ENCODE data around the gene MED15. TPM values are rescaled to one million over a fixed set of nuclear protein-coding genes. Genes with fewer than 3 reads are reported as not detected.

The MED15 gene
- total RNA-seq, 1 donor from 2014 or later = 74.3 TPM

GRCh38 chr22:20483771-20484170, 23.6 kb upstream of the MED15 start:
- no peak overlapping the region for H3K4me3 ChIP-seq (ENCODE audit: low read depth, low read length)
- no peaks in the 10 kb centered on the region for H3K27me3 ChIP-seq (ENCODE audit: control insufficient read depth, insufficient read depth, low read length)
- H3K36me3 ChIP-seq (ENCODE audit: control insufficient read depth, insufficient read depth, low read length) = no peaks in the 10 kb centered on the region
- TF ChIP-seq, protein P1, sequence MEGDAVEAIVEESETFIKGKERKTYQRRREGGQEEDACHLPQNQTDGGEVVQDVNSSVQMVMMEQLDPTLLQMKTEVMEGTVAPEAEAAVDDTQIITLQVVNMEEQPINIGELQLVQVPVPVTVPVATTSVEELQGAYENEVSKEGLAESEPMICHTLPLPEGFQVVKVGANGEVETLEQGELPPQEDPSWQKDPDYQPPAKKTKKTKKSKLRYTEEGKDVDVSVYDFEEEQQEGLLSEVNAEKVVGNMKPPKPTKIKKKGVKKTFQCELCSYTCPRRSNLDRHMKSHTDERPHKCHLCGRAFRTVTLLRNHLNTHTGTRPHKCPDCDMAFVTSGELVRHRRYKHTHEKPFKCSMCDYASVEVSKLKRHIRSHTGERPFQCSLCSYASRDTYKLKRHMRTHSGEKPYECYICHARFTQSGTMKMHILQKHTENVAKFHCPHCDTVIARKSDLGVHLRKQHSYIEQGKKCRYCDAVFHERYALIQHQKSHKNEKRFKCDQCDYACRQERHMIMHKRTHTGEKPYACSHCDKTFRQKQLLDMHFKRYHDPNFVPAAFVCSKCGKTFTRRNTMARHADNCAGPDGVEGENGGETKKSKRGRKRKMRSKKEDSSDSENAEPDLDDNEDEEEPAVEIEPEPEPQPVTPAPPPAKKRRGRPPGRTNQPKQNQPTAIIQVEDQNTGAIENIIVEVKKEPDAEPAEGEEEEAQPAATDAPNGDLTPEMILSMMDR (IDR thresholded peaks at IDR 0.05; ENCODE audit: insufficient read depth, low read length, poor library complexity, severe bottlenecking) = no peak
- DNase-seq (ENCODE audit: low read depth) = no peak

DNA sequence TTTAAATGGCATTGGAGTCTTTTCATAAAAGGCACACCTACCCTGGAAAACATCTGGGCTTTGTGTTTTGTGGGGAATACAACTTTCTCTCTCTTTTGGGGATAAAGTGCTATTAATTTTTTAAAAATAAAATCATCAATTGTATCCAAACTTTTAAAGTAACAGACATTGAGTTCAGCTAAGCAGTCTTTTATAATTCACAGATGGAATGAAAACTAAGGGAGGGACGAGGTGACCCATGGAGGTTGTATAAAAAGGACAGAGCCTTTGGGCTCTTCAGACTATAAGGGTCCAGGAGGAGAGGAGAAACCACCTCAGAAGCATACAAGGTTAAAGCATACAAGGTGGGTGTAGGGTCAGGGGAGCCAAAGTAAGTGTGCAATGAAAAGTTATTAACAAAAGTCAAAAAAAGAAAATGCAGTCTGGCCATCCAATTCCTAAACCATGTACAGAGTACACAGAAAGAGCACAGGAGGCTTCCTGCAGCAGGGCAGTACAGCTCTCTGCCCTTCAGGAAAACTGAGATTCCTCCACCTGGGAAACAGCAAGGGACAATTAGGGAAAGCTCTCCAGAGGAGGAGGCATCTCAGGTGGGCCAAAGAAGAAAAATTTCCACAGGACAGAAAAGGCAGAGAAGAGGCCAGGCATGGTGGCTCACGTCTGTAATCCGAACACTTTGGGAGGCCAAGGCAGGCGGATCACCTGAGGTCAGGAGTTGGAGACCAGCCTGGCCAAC, 22.3 kb upstream of the MED15 start:
- Histone ChIP-seq H3K4me3 (ENCODE audit: low read depth, low read length) (no peak overlapping the region), H3K36me3 (ENCODE audit: control insufficient read depth, insufficient read depth, low read length) (no peaks in the 10 kb centered on the region), H3K27me3 (ENCODE audit: control insufficient read depth, insufficient read depth, low read length) (no peaks in the 10 kb centered on the region)
- TF ChIP-seq, protein P1 (IDR thresholded peaks at IDR 0.05; ENCODE audit: insufficient read depth, low read length, poor library complexity, severe bottlenecking) = no peak
- no peak for DNase-seq (ENCODE audit: low read depth)

DNA sequence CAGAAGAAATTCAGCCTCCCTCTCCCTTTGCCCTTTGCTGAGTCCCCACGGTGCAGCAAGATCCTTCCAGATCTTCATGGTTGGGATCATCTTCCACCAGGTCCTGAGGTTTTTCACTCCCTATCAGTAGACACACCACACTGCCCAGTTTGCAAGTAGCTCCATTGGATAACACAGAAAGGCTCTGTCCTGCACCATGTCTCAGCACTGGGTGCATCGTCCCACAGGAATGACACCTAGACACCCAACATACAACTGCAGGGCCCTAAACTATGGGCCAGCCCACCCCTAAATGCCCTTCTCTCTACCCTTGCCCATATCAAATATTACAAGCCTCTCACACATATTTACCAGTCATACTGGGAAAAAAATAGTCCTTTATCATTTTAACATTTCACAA, 21.2 kb upstream of the MED15 start:
- TF ChIP-seq, protein P1 (IDR thresholded peaks at IDR 0.05; ENCODE audit: insufficient read depth, low read length, poor library complexity, severe bottlenecking) = no peak
- DNase-seq (ENCODE audit: low read depth) = no peak

GRCh38 chr22:20487715-20488114, 19.7 kb upstream of the MED15 start:
- DNase-seq (ENCODE audit: low read depth) = no peak
- H3K4me3 ChIP-seq (ENCODE audit: low read depth, low read length) = no peak overlapping the region
- no peaks in the 10 kb centered on the region for H3K36me3 ChIP-seq (ENCODE audit: control insufficient read depth, insufficient read depth, low read length)
- no peaks in the 10 kb centered on the region for H3K27me3 ChIP-seq (ENCODE audit: control insufficient read depth, insufficient read depth, low read length)
- TF ChIP-seq, protein P1 (IDR thresholded peaks at IDR 0.05; ENCODE audit: insufficient read depth, low read length, poor library complexity, severe bottlenecking) = no peak

More for the DNA sequence above, 21.2 kb upstream of the MED15 start:
- Histone ChIP-seq H3K4me3 (ENCODE audit: low read depth, low read length) (no peak overlapping the region), H3K27me3 (ENCODE audit: control insufficient read depth, insufficient read depth, low read length) (no peaks in the 10 kb centered on the region), H3K36me3 (ENCODE audit: control insufficient read depth, insufficient read depth, low read length) (no peaks in the 10 kb centered on the region)

DNA sequence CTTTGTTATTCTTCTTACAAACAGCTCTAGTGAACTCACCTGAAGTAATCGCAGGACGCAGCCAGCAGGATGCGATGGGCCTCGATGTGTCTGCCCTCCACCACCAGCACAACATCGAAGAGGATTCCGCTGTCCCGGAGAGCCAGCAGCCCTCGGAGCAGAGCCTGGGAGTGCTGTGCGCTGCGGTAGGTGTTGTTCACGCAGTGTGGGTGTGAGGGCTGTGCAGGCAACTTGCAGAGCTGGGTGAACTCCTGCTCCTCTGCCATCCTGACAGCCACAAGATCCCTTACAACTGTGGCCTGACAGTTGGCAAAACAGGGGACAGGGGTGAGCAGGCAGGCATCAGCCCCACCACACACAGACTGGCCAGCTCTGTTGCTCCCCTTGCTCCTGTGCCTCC, 18.5 kb upstream of the MED15 start:
- H3K36me3 ChIP-seq (ENCODE audit: control insufficient read depth, insufficient read depth, low read length) = no peaks in the 10 kb centered on the region
- no peak overlapping the region for H3K4me3 ChIP-seq (ENCODE audit: low read depth, low read length)
- TF ChIP-seq, protein P1 (IDR thresholded peaks at IDR 0.05; ENCODE audit: insufficient read depth, low read length, poor library complexity, severe bottlenecking) = no peak
- no peaks in the 10 kb centered on the region for H3K27me3 ChIP-seq (ENCODE audit: control insufficient read depth, insufficient read depth, low read length)
- no peak for DNase-seq (ENCODE audit: low read depth)
